GM18526 (cell line): ENCODE data around the gene MYRF.

Experiments used
- POLR2A ChIP-seq: IDR thresholded peaks from 3 replicates; pipeline ENCODE4 v1.6.1; 2011; ENCODE audit not compliant: insufficient read length; ENCODE audit errors: extremely low read depth

The MYRF gene

GRCh38 chr11:61744609-61745156 is 7.8 kb upstream of the MYRF start:
- no peak for TF ChIP-seq POLR2A

GRCh38 chr11:61745781-61746441 is 6.5 kb upstream of the MYRF start:
- TF ChIP-seq POLR2A, result no peak

GRCh38 chr11:61746442-61747191 is 5.8 kb upstream of the MYRF start:
- TF ChIP-seq POLR2A, result no peak

GRCh38 chr11:61747192-61747966 is 5.1 kb upstream of the MYRF start:
- TF ChIP-seq POLR2A, result no peak

GRCh38 chr11:61747967-61748285 is 4.5 kb upstream of the MYRF start:
- TF ChIP-seq POLR2A, result no peak

GRCh38 chr11:61749591-61750217 is 2.7 kb upstream of the MYRF start:
- no peak for TF ChIP-seq POLR2A

GRCh38 chr11:61750631-61751273 is 1.7 kb upstream of the MYRF start:
- no peak for TF ChIP-seq POLR2A

GRCh38 chr11:61751384-61751783 is 1.1 kb upstream of the MYRF start:
- TF ChIP-seq POLR2A, result no peak

GRCh38 chr11:61752925-61753521 is 587 bp downstream of the MYRF start:
- no peak for TF ChIP-seq POLR2A

GRCh38 chr11:61753672-61754071 is 1.2 kb downstream of the MYRF start:
- no peak for TF ChIP-seq POLR2A

GRCh38 chr11:61754534-61755482 is 2.4 kb downstream of the MYRF start:
- TF ChIP-seq POLR2A, result no peak

- TF ChIP-seq POLR2A, result no peak
These were observed 3.7 kb downstream of the MYRF start for GRCh38 chr11:61756147-61756451.

- TF ChIP-seq POLR2A, result no peak
These were observed 4.2 kb downstream of the MYRF start for GRCh38 chr11:61756452-61757212.
